Glomerular visceral epithelial cell (primary cell): ENCODE data around the gene PPM1H.
A peak's percentile ranks its signal among the peaks of the same experiment; 100 is the strongest.
"Not testable (repeated sequence)": the region's sequence is repeated elsewhere in the genome, so short reads cannot be mapped to it uniquely, and the experiment has no call there.

ENCODE experiments used
- DNase-seq: peaks from one replicate; pipeline ENCODE4 v3.0.0-alpha.2; 2016; ENCODE audit errors: extremely low spot score

The PPM1H gene

DNA sequence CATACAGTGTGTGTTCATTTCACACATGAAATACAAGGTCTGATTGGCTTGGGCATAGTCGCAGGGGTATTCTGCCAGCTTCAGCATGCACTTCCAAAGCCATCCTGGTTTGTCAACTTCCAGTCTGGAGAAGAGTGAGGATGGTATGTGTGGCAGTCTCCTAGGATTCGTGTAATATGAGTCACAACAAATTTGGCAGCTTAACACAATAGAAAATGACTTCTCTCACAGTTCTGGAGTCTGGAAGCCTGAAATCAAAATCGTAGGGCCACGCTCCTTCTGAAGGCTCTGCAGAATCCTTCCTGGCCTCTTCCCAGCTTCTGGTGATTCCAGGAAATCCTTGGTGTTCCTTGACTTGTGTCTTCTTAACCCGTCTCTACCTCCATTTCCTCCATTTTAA lies 167.5 kb downstream of the PPM1H start:
- peak; percentile 47 for DNase-seq

DNA sequence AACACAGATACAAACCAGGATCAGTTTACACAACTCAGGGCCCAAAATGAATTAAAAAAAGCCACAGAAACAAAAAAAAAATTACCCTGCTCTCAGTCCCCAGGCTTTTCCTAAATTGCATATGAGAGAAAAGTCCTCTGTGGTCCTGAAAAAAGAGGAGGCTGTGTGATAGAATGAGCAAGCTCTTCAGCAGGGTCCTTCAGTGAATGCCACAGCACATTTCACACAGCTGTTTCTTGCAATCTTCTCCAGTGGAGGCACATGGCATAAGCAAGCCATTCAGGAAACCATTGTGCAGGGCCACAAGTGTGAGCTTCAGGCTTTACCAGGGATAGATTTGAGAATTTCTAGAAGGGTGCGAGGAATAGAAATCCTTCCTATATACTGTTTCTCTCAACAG lies 168.5 kb downstream of the PPM1H start:
- no peak for DNase-seq

DNA sequence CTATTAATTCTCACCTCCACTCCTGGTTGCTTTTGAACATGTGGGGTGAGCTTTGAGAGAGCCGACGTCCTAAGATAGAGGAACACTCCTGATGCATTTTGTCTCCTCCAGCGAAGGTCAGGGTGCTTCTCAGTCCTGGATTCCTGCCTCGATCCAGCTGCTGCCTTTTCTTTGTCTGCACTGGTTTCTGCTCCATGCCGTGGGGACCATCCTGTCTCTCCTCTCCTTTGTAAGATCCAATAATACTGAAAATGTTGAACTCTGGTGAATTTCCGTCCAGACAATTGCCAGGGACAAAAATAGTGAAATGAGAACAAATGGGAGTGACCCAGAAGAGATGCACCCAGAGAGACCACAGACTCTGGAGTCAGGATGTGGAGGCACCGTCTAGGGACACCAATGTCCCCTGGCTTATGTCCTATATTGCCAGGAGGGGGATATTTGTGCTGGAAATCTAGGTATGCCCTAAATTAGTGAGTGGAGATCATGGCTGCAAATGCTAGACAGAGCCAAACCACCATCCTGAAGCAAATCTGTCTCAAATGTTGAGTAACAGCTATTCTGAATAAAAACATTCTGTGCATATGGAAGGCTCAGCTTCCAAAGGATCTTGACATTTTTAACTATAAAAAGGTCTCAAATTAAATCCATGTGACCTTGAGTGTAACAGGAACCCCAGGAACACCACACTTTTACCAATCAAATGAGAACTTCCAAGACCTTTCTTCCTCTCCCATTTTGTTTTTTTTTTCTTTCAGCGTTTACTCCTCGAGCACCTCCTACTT lies 170.9 kb downstream of the PPM1H start:
- no peak for DNase-seq

DNA sequence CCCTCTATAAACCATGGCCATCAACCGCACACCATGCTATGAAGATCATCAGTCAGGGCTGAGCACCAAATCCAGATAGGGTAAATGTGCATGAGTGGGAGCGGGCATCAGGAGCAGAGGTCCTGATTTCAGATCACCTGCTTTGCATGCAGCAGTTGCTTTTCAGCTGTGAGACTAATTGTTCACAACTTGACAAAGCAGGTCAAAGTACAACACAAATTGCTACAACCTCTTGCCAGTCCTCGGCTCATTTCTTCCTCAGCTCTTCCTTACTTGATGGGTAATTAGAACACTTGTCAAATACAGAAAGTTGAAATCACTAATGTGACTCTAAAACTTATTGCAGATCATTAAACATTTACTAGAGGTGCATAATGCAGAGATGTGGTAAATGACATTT lies 171.6 kb downstream of the PPM1H start:
- DNase-seq = no peak

DNA sequence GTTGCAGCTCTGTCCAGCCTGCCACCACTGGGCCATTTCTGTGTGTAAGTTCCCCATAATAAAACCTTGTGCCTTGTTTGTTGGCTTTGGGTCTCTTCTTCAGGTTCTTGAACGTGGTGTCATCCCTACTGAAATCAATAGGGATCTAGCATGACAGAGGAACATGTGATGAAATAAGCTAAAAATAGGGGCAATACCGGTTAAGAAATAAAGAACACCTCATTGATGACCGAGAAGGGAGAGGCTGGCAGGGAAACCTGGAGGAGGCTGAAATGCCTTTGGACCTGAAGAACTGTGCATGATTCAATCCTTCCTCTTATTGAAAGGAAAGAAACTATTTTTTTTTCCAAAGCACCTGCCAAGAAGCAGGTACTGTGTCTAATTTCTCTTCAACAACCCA lies 172.3 kb downstream of the PPM1H start:
- DNase-seq = no peak

DNA sequence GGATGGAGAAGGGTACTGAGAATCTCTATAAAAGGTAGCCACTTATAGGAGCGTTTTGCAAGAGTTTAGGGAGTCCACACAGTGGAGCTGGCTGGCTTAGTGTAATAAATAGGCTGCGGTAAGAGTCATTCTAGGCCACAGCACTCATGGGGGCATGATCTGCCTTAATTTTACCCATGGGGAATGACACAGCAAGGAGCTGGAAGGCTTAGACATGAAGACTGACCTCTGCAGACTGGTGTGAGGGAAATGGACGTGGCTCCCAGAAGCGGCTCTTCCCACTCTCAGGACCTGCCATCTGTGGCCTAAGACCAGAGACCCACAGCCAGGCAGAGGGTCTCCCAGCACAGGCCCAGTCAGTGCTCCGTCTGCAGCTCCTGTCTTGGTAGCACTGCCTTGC lies 173.3 kb downstream of the PPM1H start:
- DNase-seq = no peak

DNA sequence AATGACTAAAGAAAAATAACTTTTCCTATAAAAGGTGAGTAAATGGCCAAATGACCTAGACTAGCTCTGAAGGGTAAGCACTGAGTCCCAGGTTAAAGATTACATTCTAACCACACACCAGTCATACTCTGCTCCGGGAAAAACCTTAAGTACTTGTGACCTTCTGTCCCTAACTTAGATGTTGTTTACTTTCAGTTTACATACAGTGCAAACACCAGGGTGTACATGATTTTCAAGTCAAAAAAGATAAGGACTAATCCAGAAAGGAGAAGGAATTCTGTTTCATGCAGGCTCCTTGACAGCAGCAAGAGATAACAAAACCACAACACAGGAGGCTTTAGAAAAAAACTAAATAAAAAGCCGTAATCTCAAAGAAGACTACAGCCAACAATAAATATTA lies 174.2 kb downstream of the PPM1H start:
- peak; percentile 12 for DNase-seq

DNA sequence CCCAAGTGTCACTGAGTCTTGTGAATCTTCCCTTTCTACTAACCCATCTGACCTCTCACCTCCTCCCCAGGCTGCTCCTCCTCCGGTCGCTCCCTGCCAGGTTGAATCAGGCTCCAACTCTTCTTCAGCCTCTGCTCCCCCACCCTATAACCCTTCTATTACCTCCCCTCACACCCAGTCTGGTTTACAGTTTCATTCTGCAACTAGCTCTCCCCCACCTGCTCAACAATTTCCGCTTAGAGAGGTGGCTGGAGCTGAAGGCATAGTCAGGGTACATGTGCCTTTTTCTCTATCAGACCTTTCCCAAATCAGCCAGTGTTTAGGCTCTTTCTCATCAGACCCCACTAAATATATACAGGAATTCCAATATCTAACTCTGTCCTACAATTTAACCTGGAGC lies 174.6 kb downstream of the PPM1H start:
- DNase-seq = not testable (repeated sequence)

DNA sequence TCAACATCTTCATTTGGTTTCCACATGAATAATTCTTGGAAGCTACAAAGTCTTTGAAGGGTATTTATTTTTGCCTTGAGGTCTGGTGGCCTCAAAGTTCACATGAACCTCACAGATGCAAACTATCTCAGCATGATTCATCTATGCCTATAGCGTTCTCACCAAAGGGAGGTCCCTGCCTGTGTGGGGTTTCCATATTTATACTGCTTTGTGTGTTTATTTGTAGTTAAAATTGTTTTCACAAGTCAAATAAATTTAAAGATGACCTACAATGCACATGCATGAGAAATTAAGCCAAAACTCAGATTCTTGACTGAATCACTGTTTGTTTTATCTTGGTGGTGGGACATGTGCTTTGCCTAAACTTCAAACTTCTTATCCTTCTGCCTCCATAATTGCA lies 176.7 kb downstream of the PPM1H start:
- DNase-seq = peak; percentile 48

DNA sequence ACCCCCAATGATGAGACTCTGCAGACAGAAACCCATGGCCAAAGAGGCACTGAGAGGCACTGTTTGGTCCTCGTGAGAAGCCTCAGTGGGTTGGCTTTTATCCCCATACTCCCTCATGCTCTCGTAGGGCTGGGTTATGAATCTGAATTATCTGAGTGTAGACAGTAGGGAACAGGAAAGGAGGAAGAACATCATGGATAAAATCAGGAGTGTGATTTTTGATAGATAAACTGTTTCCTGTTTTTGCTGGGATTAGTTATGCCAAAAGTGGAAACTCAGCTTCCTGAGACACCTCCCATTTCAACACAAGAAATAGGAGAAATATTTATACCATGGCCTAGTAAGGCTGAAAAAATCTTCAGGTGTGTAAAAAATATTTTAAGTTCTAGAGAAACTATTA lies 177.9 kb downstream of the PPM1H start:
- DNase-seq = no peak

DNA sequence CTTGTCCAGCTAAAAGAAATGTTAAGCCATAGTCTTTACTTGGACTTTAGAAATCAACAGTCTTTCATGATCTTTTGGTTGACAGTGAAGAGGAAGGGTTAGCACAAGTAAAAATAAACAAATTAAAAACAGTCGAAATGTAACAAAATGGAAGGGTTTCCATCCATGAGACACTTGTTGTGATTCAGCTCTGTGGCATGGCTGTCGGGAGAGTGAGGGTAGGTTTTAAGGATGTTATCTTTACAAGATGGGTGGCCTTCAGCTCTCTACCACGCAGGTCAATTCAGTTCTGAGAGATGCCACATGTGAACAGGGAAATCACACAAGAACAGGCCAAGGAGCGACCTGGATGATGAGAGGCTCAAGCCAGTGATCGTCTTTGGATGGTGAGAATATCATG lies 180.2 kb downstream of the PPM1H start:
- DNase-seq = no peak

DNA sequence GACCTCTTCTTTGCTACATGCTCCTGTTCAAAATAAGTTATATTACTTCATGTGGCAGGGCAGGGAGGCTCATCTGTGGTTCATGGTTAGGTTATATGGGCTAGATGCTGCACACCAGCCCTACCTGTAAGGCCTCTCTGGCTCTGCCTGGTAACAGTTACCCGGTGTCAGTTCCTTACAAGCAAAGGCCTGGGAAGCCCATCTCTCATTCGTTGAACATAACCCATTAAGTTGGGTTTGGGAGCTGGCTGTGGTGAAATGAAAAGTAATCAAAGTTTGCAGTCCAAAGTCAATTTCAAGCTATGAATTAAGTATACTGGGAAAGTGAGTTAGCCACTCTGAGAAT lies 183.2 kb downstream of the PPM1H start:
- DNase-seq = no peak

DNA sequence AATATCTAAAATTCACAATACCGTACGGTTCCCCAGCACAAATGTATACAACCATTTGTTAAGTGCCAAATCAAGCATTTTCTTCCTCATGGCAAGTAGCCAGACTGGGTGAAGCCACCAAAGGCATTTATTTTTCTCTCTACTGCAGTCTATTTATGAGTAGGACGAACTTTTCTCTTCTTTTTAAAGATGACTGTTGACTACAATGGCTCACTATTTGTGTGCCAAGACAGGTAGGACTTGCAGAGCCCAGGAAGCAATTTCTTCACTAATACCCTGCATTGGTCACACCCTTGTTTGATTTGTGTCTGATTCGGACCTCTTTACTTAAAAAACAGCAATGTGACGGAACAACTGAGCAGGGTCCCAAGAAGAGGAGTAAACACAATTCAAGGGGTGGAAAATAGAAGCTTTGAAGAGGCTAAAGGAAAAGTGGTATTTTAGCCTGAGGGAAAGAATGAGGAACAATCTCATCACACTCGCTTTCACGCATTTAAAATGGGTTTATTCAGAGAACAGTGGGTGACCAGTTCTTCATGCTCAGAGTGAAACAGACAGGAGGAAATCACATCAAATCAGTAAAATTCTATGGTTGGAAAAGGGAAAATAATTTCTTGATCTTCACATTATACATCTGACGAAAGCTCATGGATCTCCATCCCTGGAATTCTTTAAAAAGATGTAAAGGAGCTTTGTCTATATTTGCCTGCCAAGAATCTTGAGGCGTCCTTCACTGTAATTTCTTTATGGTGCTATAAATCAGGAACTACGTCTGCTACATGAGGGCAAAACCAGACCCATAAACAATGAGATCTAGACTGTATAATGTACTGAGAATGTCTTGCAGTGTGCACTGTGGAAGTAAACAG lies 183.8 kb downstream of the PPM1H start:
- no peak for DNase-seq

DNA sequence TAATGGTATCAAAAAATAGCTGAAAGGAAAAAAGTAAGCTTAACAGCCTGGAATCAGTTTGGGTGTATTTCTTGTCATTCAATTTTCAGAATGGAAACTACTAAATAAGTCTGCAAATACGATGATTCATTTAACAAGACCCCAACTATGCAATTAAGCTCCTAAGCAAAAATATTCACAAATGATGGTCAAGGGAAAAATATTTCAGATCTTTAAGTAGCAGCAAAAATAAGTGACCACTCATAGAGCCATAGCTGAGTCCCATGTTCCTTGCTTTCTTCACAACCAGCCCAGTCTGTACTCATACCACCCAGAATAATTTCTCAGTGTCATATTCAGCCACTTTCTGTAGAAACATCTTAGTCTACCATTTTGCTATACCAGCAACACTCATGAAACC lies 185.4 kb downstream of the PPM1H start:
- no peak for DNase-seq

DNA sequence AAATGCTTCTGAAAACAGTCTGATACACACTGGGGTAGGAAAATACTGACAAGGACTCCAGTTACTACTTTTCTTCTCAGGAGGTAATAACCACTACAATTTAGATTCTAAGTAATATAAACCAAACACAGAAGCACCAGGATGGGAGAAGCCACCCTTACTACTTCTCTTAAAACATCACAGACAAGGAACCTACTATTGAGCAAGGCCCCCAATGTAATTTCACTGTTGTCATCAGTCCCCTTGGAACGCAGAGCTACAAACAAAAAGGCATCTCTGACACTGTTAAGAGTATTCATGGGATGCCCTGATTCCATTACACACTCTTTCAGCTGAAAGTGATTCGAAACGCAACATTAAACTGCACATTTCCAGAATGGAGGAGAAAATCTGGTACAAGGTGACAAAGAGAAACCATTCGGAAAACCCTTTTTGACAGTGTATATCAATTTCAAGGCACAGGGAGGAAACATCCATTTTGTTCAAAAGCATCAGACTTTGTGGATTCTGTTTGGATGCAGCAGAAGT lies 185.9 kb downstream of the PPM1H start:
- DNase-seq = no peak

DNA sequence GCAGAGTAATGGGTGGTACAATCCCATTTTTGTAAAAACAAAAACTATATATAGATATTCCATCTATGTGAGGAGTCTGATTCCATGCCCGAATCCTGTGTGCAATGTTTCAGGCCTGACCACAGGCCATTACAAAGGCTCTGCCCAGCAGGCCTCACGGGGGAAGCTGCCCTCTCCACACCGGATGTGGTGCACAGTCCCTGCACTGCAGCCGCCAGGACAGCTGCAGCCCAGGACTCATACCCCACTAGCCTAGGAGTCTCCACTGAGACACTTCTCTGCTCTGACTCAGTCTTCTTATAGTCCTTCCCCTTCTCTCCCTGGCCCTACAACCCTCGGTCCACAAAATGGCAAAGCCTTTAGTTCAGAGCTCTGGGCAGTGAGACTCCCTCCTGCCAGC lies 190.4 kb downstream of the PPM1H start:
- DNase-seq = peak; percentile 87

DNA sequence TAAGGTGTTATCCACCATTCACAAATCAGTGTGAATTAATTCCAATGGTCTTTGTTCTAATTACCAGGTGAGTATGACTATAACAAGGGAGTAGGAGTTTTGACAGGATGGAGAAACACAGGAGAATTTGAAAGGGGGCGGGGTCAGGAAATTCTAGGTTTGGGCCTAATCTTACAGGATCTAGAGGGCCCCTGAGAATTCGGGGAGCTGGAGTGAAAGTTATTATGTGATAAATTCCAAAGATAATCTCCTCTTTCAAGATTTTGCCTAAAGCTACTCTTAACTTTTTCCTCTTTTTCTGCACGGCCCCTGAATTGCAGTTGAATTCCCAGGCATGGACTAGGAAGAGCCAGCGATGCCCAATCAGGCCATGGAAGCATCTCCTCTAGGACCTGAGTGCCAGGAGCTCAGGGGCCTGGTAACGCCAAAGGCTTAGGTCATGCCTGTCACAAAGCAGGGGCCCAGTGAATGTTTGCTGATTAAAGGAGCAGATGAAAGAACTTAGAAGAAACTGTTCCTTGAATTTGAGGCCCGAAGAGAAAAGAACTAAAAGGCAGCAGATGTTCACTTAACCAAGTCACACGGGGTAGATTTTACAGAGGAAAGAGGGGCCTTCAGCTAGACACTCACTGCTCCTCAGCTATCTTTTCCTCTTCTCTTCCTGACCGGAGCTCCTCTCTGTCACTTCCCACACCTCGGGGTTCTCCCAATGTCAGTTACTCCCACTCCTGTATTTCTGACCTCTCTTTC lies 195.5 kb downstream of the PPM1H start:
- DNase-seq = no peak

DNA sequence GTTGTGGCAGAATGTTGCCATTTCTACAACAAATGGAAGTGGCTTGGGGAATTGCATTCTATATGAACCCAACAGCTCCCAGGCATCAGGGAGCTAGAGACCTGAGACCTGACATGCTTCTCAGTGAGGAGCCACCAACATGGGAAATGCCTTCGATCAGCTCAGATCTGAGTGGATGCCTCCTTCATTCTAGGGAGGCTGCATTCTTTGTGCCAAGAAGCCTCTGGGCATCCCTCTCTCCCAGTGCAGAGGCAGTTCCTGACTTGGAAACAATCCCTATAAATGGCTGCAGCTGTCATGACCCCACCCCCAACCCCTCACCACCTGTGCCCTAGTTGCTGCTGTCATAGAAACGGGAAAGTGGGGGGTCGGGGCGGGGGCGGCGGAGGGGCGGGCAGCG lies 196.3 kb downstream of the PPM1H start:
- no peak for DNase-seq

DNA sequence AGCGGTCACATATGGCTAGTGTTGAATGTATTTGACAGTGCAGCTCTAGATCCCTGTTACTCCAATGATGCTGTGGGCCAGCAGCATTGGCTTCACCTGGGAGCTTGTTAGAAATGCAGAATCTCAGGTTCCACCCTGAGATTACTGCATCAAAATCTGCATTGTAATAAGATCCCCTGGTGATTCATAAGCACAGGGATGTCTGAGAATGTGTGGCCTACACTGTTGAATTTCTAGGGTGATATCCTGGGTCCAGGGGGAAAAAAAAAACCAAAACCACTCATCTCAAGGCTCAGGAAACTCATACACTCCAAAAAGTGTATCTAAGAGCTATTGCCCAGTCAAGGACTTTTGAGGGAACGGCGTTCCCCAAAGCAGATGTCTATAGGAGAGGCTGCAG lies 196.8 kb downstream of the PPM1H start:
- DNase-seq = no peak

DNA sequence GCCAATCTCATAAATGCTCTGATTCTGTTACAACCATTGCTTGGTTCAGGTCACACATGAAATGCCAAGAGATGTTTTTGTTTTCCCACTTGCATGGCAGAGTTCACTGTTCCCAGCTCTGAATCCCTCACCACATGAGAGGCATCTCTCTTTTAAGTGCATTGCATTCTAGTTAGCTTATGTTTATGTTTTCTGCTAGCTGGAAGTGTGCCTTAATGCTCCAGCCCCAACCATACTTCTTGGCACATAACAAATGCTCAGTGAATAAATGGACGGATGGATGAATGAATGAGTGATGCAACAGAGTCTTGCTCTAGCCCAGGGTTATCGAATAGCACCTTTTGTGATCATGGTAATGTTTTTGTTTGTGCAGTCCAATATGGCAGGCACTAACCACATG lies 197.3 kb downstream of the PPM1H start:
- DNase-seq = no peak

DNA sequence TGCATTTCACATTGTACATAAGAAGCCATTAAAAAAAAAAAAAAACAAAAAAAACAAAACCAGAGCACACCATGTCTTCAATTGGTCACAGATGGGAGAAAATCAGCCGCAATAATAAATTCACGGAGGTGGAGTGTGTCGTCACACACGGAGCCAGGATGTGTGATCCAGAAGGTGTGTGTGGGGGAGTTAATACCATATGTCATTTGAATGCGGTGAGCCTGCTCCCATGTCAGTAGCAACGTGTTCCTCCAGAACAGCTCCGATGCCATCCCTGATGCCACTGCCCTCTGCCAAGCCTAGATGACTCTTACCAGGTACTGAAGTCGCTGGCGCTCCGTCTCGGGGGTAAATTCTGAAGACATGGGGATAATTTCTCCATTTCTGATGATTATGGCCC lies 197.8 kb downstream of the PPM1H start:
- no peak for DNase-seq

DNA sequence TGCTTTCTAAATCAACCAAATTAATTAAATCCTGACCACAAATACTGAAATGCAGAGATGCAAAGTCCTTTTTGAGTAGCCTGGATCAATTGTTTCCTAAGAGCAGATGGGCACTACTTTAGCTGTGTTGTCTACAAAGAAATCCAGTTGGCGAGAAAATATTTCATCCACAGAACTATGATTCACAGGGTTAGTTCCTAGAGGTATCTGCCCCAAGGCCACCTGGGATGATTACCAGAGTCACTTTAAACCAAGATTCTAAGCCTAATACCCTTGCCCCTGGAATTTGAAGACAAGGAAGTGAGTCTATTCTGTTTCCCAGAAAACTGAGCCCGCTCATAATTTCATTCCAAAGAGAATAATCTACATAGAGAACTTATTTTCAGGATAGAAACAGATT lies 198.4 kb downstream of the PPM1H start:
- no peak for DNase-seq
